HL-60/S4 (cell line): ENCODE data around the gene STARD5.
"Not testable (repeated sequence)": the region's sequence is repeated elsewhere in the genome, so short reads cannot be mapped to it uniquely, and the experiment has no call there.

Experiments
- in situ Hi-C: fragments of 300-500 bp; cut with MboI; formaldehyde crosslinking; loops from 2 replicates; pipeline ENCODE4 v1.14.3; 2022; ENCODE audit warnings: low sequenced_read_pairs

Gene STARD5, protein sequence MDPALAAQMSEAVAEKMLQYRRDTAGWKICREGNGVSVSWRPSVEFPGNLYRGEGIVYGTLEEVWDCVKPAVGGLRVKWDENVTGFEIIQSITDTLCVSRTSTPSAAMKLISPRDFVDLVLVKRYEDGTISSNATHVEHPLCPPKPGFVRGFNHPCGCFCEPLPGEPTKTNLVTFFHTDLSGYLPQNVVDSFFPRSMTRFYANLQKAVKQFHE

DNA sequence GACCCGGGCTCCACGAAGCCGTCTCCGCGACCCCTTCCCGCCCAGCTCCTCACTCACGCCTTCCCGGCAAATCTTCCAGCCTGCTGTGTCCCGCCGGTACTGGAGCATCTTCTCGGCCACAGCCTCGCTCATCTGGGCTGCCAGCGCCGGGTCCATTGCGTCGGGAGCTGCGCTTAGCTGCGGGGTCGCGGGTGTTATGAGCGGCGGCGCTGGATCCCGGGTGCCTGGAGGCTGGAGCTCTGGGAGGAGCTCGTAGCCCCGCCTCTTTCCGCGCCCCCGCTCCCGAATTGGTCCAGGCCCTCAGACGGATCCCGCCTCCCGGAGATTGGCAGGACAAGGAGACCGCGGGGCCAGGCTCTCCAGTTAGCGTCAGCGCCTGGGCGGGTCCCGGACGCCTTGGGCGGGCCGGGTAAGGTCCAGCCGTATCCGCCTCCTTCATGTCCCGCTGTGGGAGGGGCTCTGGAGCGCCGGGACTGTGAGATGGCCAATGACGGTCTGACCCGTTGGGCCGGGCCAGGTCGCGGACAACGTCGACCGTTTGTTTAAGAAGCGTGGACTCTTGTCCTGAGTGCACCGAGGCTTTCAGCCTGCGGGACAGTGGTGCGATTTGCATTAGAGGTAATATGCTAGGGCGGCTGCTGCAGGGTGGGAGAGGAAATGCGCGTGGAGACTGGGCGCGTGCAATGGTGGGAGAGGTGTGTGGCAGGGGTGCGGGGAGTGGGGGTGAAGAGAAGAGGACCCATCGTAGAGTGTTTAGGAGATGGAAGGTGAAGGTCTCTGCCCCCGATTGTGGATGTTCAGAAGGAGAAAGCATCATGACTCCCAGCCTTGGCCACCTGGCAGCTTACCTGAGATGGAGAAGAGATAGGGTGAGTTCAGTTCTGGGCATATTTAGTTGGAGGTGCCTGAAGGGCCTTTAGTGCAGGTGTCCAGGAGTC, at the start of gene STARD5:
STARD5 (minus strand) TSS at position 198 of the 938 bp plus-strand sequence; CDS start at position 156, 42 bp downstream.
- in situ Hi-C loops, result loop anchor here (25.0 kb wide), 1 partner anchor 1213 kb away; the partner anchor contains the start of gene RPS17

DNA sequence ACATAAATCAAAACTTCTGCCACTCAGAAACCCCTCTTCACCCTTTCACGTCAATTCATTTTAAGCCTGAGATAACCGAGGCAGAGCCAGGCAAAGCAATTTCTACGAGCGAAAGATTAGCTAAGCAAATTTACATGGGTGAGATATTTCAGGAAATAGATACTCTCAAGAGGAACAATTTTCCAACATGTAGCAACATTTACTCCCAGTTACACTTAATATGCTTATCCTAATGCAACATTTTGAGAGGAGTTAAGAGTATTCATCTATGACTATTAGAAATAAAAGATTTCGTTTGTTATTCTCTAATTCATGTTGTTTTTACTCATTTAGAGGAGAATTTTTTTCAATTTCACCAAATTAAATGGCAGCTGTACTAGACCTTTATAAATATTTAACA, 49.2 kb upstream of the STARD5 start:
- in situ Hi-C loops, result no loop called here

DNA sequence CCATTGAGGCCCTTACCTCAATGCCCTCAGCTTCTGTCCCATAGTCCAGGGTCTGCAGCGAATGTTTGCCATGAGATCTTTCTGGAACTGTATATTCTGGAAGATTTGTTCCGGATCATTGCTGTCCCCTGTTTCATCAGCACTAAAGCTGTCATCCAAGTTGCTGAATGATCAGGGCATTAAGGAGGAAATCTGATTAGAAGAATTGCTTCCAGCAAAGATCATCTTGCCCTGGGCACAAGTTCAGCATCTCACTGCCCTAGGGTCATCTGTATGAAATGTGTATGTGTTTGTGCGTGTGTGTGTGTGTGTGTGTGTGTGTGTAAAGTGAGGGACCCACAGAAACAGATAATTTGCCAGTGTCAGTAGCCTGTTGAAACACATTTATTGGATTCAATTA, 48.6 kb upstream of the STARD5 start:
- in situ Hi-C loops, result no loop called here

DNA sequence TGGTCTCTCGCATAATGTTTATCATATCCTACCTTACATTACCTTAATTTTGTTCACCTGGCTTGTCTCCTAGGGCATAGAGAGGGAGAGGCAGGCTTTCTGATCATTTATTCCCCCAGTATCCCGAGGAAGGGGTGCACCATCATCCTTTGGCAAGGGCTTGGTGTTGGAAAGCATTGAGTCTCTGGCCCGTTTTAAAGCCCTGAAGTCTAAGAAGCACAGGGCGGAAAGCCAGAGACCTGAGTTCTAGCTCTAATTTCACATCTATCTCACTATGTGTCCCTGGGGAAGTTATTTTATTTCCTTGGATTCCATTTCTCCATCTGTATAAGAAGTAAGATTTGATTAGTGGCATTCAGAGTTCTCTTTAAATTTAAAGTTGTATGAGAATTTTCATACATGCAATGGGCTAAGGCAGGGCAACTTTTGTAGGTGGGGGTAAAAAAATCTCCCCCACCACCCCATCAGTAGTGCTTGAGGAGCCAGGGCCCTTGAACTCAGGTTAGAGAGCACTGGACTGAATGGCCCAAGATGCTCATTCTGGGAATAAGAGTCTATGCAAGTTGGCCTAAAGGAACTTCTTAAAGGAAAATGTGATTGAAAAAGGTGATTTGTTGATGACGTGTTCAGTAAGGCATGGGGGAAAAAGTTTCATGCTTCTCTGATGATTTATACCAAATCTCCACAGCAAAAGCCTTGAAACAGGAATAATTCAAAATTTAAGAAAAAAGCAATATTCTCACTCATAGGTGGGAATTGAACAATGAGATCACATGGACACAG, 40.0 kb upstream of the STARD5 start:
- in situ Hi-C loops, result no loop called here

DNA sequence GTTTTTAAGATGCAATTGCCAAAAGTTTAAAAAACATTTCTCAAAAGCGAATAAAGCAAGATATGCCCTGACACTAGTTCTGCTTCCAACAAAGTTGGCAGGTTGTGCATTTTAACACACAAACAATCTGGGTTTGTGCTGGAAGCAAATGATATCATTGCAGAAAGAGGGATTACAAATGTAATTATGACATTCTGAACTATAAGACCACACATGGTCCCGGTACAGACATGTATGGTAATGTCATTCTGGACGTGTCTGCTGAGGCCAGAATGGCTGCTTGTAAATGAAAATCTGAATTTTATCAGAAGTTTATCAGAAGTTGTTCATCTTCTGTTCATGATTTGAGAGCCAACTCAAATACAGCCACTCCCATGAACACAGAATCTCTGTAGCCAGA, 39.3 kb upstream of the STARD5 start:
- in situ Hi-C loops, result no loop called here

DNA sequence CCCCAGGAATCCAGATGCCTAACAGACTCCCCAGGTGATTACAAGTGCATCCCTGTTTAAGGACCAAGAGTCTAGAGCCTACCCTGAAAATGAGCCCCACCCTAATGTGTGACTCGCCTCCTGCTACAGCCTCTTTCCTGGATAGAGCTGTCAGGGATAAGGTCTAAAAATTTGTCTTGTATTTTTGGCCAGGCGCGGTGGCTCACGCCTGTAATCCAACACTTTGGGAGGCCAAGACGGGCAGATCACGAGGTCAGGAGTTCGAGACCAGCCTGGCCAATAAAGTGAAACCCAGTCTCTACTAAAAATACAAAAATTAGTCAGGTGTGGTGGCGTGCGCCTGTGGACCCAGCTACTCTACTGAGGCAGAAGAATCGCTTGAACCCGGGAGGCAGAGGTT, 38.8 kb upstream of the STARD5 start:
- in situ Hi-C loops, result no loop called here

DNA sequence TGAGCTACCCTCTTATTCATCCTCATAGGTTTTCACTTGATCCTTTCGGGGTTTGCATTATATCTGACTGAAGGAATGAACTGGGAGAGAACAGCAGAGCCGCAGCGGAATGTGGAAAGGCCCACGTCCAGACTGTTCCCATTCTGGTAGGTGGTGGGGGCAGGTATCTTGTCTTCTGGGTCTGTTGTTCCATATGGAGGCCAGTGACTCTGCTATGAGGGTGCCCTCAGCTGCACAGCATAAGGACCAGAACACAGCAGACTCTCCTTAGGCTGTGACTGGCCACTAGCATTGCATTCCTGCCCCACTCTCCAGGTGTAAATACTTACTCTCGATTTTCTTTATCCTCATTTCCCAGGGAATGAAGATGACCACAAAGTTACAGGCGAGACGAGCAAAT, 38.0 kb upstream of the STARD5 start:
- in situ Hi-C loops, result no loop called here

DNA sequence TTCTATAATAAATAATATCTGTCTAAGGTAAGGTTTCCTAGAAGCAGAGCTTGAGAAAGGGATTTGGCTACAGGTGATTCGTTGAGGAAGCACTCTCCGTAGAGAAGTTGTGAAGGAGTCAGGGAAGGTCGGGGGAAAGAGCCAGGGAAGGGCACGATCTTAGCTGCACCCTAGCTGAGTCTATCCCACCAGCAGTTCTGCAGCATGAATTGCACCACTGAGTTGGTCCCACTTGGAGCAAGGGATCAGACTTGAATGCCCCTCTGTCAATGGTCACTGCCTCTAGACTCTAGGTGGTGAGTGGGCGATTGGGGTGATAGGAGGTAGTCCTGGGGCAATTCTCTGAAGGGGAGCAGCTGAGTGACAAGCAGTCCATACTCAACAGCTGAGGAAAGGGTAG, 36.5 kb upstream of the STARD5 start:
- in situ Hi-C loops, result no loop called here

DNA sequence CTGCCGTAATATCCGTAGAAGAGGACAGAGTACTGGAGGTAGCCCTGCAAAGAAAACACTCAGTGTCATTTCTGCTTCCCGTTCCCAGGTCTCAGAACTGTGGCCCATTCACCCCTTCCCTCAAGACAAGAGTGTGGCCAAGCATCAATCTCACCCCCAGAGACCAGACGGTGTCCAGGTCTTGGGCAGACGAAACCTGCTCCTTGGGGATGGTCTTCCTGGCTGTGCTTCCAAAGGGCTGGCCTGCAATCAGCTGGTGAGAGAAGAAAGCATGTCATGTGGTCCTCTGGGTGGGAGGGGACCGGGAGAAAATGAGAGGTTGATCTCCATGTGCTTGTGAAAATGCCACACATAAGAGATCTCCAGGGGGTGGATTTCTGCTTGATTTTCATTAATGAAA, 34.3 kb upstream of the STARD5 start:
- in situ Hi-C loops, result no loop called here

DNA sequence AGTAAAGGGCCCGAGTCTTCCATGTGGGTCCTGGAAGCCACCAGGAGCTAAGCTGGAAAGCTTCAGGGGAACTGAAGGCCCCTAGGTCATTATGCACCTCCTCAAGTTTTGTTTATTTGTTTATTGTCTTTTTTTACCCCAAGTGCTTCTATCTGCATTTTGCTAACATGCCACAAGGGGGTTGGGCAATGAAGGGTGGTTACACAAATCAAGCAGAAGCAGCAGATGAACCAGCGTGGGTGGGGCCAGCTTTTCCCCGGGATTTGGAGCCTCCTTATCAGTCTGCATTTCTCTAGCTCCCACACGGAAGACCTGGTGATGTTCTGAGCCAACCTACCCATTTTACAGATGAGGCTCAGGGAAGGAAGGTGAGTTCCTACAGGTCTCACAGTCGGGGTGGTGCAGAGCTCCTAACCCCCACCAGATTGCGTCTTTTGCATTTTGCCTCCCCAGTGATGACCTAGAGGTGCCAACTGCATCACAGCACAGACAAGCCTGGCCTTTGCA, 33.3 kb upstream of the STARD5 start:
- in situ Hi-C loops, result no loop called here

DNA sequence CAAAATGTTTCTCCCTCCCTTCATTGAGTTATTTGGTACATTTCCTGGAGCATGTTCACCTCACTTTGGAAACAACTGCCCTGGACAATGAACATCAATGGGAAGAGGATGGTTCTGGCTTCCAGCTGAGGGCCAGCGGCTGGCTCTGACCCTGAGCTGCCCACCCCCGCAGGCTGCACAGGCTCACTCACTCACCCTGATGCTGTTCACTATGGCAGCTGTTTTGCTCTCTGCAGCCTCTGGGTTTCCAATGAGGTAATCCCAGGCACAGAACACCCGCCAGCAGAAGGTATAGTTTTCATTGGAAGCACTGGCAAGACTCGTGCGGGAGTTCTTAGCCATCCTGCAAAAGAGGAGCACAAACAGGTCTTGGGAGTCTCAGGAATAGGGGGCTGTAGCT, 32.3 kb upstream of the STARD5 start:
- in situ Hi-C loops, result no loop called here

DNA sequence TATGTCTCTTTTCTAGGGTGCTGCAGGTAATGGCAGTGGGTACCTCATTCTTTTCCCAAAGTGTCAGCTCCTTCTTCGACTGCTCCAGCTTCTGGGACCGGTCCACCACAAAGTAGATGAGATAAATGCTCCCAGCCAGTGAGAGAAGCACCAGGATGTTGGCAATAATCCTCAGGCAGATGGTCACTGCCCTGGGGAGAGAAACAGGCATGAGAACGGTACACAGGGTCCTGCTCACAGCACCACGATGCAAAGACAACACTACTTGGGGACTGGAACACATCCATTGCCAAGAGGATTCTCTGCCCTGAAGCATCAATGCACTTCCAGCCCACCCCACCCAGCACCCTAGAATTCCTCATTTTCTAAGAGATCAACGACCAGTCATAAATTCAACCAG, 27.7 kb upstream of the STARD5 start:
- in situ Hi-C loops, result no loop called here

DNA sequence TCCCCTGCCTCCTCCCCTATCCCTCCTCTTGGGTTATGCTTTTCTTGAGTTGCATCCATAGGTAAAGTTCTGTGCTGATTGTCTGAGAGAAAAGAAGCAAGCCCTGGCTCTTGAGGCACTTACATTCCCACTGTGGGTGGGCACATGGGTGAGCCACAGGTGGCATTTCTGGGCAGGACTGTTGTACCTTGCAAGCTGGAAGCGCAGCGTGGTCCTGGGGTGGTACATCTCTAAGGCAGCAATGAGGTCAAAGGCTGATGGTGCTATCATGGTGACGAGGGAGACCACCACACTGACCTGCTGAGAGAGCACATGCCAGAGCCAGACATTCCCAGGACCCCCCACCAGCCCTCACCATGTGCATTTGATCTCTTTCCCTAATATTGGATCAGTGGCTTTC, 25.3 kb upstream of the STARD5 start:
- in situ Hi-C loops, result no loop called here

DNA sequence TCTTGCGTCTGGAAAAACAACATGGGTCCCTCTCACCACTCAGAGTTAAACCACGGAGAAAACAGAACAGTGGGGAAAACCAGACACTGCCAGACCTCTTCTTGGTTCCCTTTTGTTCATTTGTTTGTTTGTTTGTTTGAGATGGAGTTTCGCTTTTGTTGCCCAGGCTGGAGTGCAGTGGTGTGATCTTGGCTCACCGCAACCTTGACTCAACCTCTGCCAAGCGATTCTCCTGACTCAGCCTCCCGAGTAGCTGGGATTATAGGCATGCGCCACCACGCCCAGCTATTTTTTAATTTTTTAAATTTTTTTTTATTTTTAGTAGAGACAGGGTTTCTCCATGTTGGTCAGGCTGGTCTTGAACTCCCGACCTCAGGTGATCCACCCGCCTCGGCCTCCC, 24.8 kb upstream of the STARD5 start:
- in situ Hi-C loops, result not testable (repeated sequence)

DNA sequence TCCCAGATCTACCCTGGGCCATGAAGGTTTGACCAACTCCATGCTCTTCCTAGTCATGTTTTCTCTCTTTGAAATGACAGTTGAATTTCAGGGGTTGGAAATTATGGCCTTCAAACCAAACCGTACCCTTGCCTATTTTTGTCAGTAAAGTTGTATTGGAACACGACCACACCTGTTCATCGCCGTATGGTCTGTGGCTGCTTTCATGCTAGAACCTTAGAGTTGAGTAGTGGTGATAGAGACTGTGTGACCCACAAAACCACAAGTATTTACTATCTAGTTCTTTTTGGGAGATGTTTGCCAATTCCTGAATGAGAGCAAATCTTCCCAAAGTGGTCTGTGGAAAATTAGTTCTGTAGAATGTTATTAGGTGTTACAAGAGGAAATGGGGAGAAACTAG, 24.0 kb upstream of the STARD5 start:
- in situ Hi-C loops, result no loop called here

DNA sequence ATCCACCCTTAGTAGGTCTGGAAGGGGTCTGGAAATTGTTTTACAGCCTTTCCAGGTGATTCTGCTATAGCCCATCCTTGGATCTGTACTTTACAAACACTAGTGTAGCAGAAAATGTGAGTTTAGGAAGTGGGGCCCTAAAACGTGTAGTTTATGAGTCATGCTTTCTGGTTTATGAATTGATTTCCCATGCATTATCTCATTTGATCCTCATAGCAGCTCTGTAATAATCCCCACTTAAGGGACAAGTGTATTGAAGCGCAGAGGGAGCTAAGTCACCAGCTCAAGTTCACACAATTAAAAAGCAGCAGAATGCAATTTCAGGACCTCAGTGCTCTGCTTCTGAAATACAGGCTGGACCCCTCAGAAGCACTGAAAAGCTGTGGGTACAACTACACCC, 22.7 kb upstream of the STARD5 start:
- in situ Hi-C loops, result no loop called here

DNA sequence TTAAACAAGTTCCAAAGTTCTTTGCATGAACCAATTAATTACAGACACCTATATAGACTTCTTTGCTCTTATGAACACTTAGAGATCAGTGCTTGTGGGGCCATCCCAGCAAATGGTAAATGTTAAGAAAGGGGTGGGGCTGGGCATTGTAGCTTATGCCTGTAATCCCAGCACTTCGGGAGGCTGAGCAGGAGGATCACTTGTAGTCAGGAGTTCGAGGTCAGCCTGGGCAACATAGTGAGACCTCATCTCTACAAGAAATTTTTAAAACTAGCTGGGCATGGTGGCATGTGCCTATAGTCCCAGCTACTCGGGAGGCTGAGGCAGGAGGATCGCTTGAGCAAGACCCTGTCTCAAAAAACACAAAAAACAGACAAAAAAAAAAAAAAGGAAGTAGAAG, 19.4 kb upstream of the STARD5 start:
- in situ Hi-C loops, result no loop called here

DNA sequence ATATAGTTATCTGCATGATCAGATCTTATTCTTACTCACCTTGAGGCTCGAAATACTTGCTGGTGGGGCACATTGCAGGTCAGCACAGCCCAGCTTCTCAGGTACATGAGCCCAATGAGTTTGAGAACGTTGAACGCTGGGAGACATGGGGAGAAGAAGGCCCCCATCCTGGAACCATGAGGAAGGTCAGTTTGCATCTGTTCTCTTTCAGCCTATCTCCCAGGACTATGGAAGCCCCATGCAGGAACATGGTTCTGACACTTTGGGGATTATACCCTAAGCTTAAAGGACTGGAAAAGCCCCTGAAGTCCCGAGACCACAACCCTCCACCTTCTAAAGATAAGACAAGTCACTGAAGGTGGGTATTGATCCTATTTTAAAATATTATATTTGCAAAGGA, 17.4 kb upstream of the STARD5 start:
- in situ Hi-C loops, result no loop called here

DNA sequence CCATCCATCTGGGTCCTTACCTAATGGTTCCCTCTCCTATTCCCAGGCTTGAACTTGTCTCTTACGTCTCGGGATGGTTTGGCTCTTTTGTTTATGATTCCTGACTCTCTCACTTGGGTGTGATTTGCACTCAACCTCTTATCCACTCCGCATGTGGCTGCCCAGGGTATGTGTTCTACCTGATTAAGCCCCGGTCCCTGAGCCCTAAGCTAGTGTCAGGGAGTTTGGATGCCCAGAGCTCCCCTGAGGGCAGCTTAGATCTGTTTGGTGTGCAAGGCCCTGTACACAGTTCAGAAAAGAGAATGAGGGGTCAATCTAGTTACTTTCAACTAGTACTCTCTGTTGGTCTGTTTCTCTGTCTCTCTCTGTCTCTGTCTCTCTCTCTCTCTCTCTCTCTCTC, 15.9 kb upstream of the STARD5 start:
- in situ Hi-C loops, result no loop called here

DNA sequence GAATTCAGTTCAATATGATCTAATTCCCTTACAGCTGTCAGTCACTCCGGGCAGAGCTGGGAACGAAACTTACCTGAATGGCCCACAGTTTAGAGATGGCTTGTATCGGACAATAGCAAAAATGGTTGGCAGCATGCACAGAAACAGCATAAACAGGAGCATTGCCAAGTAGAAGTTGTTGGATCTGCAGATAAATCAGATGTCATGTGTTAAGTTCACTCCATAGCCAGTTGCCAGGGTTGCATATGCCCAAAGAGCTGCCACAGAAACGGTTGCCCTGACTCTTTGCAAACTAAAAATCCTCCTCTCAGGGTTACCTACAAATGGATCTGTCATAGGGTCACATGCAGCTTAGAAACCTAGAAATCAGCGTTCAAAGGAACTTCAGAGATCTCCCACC, 15.4 kb upstream of the STARD5 start:
- in situ Hi-C loops, result no loop called here
